Ishikawa (cell line): Measurements from ENCODE around the gene ERVK3-1.

Experiments
- CEBPB ChIP-seq: IDR thresholded peaks from 2 replicates; pipeline ENCODE4 v1.6.1; 2012
- CREB1 ChIP-seq: IDR thresholded peaks from 2 replicates; pipeline ENCODE4 v1.6.1; 2012; ENCODE audit warnings: low read depth
- EGR1 ChIP-seq: IDR thresholded peaks from 2 replicates; pipeline ENCODE4 v1.6.1; 2012
- EP300 ChIP-seq: IDR thresholded peaks from 2 replicates; pipeline ENCODE4 v1.6.1; 2012; ENCODE audit warnings: borderline replicate concordance
- FOXM1 ChIP-seq: IDR thresholded peaks from 2 replicates; pipeline ENCODE4 v1.6.1; 2012; ENCODE audit warnings: low read depth, borderline replicate concordance
- MAX ChIP-seq: IDR thresholded peaks from 2 replicates; pipeline ENCODE4 v1.6.1; 2012
- NFIC ChIP-seq: IDR thresholded peaks from 2 replicates; pipeline ENCODE4 v1.6.1; 2012
- RAD21 ChIP-seq: IDR thresholded peaks from 2 replicates; pipeline ENCODE4 v1.6.1; 2012; ENCODE audit warnings: low read depth
- REST ChIP-seq: IDR thresholded peaks from 2 replicates; pipeline ENCODE4 v1.6.1; 2012; ENCODE audit warnings: low read depth, mild to moderate bottlenecking
- TAF1 ChIP-seq: IDR thresholded peaks from 2 replicates; pipeline ENCODE4 v1.6.1; 2012; ENCODE audit warnings: low read depth, mild to moderate bottlenecking
- TCF12 ChIP-seq: IDR thresholded peaks from 2 replicates; pipeline ENCODE4 v1.6.1; 2012; ENCODE audit warnings: low read depth
- TEAD4 ChIP-seq: IDR thresholded peaks from 2 replicates; pipeline ENCODE4 v1.6.1; 2012
- USF1 ChIP-seq: IDR thresholded peaks from 2 replicates; pipeline ENCODE4 v1.6.1; 2012
- YY1 ChIP-seq: IDR thresholded peaks from 2 replicates; pipeline ENCODE4 v1.6.1; 2012; ENCODE audit warnings: low read depth
- ZBTB7A ChIP-seq: IDR thresholded peaks from 2 replicates; pipeline ENCODE4 v1.6.1; 2012; ENCODE audit warnings: low read depth

The ERVK3-1 gene

GRCh38 chr19:58348080-58348479 lies 42.9 kb downstream of the ERVK3-1 start:
- TF ChIP-seq CEBPB = 0 out of 2 replicates have a peak, but pooled peaks have one; percentile 45

- no peak for TF ChIP-seq TCF12
- TF ChIP-seq NFIC = no peak
- TF ChIP-seq TAF1 = no peak
- no peak for TF ChIP-seq USF1
Observed at GRCh38 chr19:58349590-58349989, 44.4 kb downstream of the ERVK3-1 start.

GRCh38 chr19:58350001-58350861 lies 45.1 kb downstream of the ERVK3-1 start:
- TF ChIP-seq USF1 (no peak), REST (no peak), YY1 (no peak), CREB1 (no peak), MAX (no peak), EGR1 (no peak), CEBPB (no peak), FOXM1 (no peak), TEAD4 (no peak), RAD21 (no peak), TAF1 (no peak), ZBTB7A (no peak), TCF12 (no peak)

GRCh38 chr19:58350871-58351557 lies 45.8 kb downstream of the ERVK3-1 start:
- TF ChIP-seq EP300 = no peak
- no peak for TF ChIP-seq CREB1
- no peak for TF ChIP-seq CEBPB
- TF ChIP-seq FOXM1 = no peak
- no peak for TF ChIP-seq REST
- TF ChIP-seq TEAD4 = no peak
- no peak for TF ChIP-seq ZBTB7A

- no peak for TF ChIP-seq USF1
- no peak for TF ChIP-seq TCF12
- no peak for TF ChIP-seq CREB1
- no peak for TF ChIP-seq TAF1
Observed at GRCh38 chr19:58351558-58351878, 46.3 kb downstream of the ERVK3-1 start.

- no peak for TF ChIP-seq ZBTB7A
- no peak for TF ChIP-seq CEBPB
- no peak for TF ChIP-seq TCF12
- no peak for TF ChIP-seq EP300
- no peak for TF ChIP-seq YY1
- no peak for TF ChIP-seq NFIC
- no peak for TF ChIP-seq REST
- no peak for TF ChIP-seq TEAD4
- no peak for TF ChIP-seq CREB1
- TF ChIP-seq EGR1 = no peak
- no peak for TF ChIP-seq USF1
- TF ChIP-seq FOXM1 = no peak
- no peak for TF ChIP-seq MAX
- no peak for TF ChIP-seq RAD21
- TF ChIP-seq TAF1 = no peak
Observed at GRCh38 chr19:58351990-58352755, 47.0 kb downstream of the ERVK3-1 start.
